GM18502 (cell line): ENCODE measurements around the gene GDNF.
"Not testable (repeated sequence)": the region's sequence is repeated elsewhere in the genome, so short reads cannot be mapped to it uniquely, and the experiment has no call there.

Experiments
- ATAC-seq: cut with Tn5 transposase; IDR thresholded peaks from one replicate; pipeline ENCODE4 v1.9.1; 2021; ENCODE audit warnings: mild to moderate bottlenecking; ENCODE audit not compliant: unreplicated experiment, poor library complexity

The GDNF gene, protein sequence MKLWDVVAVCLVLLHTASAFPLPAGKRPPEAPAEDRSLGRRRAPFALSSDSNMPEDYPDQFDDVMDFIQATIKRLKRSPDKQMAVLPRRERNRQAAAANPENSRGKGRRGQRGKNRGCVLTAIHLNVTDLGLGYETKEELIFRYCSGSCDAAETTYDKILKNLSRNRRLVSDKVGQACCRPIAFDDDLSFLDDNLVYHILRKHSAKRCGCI

DNA sequence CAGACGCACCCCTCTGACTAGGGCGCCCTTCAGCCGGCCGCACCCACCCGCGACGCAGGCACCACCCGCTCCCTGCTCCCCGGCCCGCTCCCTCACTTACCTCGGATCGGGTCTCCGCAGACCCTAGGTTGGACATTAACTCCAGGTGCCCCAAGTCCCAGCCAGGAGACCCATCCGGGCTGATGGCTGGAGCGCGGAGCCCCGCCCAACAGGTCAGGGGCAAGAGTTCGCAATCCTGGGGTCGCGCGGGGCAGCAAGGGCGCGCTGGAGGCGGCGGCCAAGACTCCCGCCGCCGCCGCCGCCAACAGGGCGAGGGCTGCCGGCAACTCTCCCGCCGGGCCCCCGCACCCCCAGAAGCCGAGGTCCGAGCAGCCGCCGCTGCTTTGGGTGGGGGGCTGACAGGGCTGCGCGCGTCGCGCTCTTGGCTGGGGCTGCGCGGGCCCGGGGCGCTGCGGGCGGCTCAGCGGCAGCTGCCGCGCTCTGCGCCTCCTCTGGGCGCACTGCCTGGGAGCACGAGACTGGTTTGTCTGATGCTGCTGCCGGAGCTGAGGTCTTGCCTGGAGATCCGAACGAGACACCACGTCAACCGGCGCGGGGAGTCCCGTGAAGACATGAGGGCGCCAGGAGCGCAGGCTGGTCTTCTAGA is at the start of gene GDNF:
Gene GDNF (minus strand): TSS at position 635 of the 646 bp plus-strand sequence. CDS start 5,245 bp downstream, outside the sequence.
- ATAC-seq: no peak

DNA sequence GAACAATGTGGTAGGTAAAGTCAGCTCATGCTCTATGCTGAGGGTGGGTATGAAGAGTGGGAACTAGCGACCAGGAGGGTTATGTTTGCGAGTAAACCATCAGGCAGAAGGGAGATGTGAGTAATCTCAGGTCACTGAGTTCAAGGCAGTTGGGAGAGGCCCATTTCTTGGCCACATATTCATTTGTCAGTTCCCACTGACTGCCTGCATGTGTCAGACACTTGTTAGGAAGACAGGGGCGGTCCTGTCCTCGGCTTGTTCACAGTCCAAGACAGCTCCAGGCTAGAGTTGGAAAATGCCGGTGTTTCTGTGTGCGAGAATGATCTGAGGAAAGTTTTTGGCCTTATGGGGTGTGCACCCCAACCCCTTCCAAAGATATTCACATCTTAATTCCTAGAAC is 48.6 kb upstream of the GDNF start:
- ATAC-seq: no peak

DNA sequence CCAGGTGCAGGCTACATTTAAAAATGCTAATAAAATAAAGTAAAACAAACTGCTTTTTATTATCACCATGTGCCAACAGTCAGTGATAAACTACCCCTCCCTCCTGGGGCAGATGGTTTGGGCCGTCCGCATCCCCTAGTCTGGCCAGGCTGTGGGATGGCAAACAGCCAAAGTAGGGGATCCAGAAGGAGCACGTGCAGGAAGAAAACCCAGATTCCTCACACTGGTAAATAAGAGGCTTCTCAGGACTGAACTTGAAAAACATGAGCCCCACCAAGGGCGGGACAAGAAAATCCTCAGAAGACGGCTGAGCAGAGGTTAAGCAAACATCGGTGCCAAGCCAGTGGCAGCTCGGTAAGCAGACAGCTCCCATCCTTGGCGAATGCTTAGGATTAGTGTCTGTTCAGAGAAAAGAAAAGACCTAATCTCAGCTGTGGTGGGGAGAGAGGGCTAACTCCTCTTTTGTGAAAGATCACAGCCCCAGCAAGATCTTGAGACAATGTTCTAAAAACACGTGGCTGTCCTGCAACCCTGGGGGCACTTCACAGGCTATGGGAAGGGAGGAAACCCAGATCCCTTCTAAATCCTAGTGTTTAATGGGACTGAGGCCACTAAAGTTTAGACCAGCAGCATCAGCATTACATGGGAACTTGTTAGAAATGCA is 46.5 kb upstream of the GDNF start:
- ATAC-seq: no peak

DNA sequence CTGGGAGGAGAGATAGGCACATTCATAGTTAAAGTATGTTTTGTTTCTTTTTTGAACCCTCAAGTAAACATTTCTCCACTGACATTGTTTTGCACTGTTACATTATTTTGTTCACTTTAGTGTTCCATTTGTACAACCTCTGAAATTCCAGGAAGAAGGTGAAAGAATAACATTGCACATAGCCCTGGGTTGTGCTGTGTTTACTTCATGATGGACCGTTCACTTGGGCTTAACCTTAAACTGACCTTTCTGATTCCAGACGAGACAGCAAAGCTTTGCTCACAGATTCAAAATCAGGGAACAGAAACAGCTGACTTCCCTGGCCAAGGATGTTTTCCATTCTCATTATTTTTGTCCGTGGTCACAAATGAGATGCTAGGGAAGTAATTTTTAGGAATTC is 42.8 kb upstream of the GDNF start:
- no peak for ATAC-seq

DNA sequence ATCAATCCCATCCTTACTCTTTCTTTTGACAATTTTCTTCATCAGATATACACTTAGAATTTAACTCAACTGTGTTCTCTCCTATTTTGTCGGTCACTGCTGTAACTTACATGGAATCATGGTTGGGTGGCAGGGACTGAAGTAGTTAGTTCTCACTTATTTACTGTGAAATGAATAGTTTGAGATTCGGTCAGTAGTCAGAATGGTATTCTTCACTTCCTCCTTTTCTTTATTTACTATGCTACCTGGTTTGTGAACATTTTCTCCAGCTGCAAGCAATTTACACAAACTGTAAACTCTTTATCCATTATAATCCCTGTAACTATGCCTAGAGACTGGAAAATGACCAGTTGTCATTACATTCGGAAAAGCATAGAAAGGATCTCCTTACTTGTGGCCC is 41.5 kb upstream of the GDNF start:
- ATAC-seq: peak; percentile 96

DNA sequence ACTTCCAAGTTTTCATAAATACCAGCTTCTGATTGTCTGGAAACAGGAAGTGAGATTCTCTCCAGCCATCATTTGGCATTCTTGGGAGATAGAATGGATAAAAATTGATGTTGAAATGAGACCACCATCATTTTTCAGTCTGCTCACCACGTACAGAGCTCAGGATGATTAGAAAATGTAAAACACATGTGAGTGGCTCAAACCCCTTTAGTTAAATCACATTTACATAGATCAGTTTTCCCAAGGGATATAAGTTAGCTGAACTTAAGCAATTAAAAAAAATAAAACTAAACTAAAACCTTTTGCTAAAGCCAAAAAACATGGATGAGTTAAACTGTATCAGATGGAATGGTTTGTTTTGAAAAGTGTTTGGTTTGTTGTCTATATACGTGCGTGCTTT is 37.1 kb upstream of the GDNF start:
- ATAC-seq: no peak

DNA sequence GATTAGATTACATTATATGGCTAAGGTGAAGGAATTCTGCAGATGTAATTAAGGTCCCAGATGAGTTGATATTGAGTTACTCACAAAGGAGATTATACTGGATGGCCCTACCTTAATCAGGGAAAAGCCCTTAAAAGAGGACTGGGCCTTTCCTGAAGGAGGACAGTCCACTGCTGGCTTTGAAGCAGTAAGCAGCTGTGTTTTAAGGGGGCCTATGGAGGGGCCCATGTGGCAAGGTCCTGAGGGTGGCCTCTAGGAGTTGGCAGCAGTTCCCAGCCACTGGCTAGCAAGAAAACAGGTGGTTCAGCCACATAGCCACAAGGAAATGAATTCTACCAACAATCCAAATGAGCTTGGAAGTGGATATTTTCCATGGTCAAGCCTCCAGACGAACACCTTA is 36.4 kb upstream of the GDNF start:
- ATAC-seq: no peak

DNA sequence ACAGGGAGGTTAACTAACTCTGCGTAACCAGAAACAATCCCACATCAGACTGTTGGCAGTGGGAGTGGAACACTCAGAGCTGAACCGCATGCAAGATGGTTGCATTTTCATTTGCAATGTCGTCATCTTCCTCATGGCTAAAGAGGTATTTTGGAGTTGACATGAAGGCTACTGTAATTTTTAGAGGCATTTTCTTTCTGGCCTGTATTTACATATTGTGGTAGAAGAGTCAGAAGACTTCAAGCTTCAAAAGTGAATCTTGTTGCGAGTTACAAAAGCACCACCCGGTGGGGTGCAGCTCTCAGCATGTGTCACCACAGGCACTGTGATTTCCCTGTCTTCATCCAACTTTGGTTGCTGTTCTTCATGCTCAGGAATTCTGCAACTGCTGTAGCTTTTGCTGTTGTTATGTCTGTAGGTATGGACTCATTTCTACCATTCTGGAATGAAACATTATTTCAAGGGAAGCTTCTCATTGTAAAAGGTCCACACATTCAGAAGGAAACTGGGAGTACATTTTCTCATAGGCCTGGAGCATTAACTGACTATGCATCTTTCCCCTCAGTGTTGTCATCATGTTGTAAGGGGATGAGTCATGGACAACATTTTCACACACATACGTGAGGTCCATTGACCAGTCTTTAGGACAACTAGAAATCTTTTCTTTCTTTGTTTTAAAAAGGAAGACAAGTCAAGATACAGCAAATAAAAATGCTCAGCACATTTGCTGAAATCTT is 35.4 kb upstream of the GDNF start:
- peak; percentile 54 for ATAC-seq

DNA sequence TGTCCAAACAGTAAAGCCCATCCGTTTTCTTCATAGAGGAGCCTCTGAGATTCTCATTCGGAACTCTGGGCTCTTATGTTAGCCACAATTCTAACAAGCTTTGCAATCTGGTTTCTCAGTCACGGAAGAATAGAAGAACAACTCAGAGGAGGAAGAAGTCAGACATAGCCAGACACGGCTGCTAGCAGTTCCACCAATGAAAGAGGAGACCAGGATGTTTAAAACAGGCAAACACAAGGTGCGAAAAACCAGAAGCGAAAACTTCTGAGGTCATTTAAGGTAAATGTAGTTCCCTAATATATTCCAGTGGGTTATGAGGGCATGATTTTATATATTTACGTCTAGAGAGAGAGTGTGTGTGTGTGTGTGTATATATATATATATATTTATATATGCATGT is 34.1 kb upstream of the GDNF start:
- ATAC-seq: no peak

DNA sequence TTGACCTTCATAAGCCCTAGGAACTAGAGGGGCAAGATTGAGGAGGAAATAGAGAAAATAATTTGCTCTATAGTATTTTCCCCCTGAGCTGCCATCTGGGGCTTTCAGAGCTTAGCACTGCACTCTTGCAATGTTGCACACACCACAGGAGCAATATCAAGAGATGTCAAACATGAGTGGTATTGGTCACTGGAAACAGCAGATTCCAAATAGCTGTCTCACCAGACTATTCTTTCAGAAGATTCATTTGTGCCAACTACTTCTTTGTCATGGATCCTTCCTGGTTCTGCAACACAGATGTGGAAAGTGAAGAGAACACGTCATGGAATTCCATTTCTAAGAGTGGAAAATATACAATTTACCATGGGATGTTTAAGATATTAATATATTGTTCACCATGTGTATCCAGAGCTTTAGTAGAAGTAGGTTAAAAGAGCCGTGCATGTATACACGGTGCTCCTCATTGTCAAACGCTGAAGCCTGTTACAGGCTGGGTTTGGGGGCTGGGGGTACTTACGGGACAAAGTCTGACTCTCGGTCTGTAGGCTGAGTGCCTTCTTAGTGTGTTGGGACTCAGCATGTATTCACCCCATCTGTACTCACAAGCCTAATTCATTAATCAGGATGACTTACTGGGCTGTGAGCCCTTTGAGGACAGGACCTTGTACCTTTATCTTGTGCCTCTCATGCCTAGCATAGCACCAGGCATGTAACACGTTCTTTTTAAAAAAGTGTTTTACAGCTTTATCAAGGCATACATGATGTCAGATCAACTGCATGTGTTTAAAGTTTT is 31.4 kb upstream of the GDNF start:
- ATAC-seq: no peak

DNA sequence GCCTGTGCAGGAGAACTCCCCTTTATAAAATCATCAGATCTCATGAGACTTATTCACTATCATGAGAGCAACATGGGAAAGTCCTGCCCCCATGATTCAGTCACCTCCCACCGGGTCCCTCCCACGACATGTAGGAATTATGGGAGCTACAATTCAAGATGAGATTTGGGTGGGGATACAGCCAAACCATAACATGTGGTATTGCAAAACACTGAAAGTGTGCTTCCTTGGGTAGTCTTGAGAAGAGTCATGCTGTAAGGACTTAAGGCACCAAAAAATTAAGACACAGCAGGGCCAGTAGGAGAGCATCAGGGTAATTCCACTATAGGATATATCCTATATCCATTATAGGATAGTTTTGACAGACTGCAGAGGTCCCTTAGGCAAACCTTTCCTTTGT is 29.4 kb upstream of the GDNF start:
- no peak for ATAC-seq

DNA sequence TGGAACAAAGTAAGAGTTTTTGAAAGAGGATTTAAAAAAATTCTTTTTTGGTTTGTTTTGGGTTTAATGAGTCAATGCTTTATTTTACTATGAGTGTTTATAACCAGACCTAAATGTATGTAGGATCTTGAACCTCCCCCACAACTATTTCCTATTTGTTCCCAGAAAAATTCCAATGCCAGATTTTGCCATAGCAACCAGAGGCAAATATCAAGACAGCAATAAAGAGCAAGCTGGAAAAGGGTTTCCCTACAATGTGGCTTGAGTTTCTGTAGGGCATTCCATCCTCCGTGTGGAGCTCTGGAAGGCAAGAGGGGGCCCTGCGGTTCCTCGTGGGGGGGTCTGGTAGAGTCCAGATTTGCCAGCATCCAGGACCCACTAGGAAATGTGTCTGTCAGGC is 27.8 kb upstream of the GDNF start:
- no peak for ATAC-seq

DNA sequence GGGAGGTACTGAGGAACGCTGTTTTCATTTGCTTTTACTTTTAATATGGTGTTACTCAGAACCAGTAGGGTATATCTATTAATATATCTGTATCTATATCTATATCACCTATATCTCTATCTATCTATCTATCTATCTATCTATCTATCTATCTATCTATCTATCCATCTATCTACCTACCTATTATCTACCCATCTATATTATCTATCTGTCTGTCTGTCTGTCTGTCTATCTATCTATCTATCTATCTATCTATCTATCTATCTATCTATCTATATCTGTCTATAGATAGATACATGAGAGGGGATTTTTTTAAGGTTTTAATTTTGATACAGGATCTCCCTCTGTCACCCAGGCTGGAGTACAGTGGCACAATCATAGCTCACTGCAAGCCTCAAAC is 23.1 kb upstream of the GDNF start:
- not testable (repeated sequence) for ATAC-seq

DNA sequence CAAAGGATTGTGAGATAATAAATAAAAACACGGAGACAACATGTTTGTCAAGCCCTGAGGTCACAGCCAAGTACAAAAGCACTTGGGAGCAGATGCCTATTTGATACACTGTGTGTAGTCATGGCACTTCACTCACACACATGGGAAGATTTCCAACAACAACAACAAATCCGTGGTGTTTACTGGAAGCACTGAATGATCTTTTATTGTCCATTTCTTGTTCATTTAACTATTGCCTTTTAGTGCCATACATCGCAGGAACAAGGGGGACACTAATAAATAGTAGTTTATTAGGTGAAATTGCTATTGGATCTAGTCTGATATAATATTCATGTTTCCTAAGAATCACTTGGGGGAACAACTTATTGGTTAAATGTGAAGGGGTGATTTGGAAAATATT is 20.4 kb upstream of the GDNF start:
- no peak for ATAC-seq

DNA sequence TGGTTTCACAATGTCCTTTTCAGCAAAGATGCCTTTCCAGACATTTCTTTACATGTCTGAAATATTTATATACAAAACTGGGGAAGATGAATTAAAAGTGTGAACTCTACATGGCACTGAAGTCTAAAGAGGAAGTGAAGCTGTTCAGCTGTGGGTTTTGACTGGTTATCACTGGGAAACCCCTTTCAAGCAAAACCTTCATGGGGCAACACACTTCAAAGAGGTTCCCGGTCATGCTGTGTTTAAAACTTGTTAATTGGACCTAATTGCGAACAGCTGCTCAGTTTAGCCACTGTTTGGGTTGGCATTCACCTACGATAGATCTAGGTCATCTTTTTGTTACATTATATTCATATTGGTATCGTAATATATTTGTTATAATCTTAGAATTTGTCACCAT is 20.0 kb upstream of the GDNF start:
- ATAC-seq: peak; percentile 98

DNA sequence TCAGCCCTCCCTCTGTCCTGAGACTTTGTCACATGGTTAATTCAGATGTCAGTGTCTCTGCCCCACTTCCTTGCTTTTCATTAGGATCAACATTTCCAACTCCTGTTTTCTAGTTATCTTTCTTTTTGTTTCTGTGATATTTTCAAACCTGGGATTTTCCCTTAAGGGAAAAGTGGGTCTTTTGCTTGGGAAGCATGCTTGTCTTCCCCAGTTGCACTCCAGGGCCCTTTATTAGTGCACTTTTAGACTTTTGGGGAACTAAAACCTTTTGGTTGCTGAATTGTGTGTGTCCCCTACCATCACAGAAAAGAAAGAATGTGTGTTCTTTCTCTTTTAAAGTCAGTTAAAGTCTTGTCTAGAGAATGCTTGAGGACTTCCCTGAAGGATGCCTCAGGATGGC is 18.4 kb upstream of the GDNF start:
- ATAC-seq: no peak

DNA sequence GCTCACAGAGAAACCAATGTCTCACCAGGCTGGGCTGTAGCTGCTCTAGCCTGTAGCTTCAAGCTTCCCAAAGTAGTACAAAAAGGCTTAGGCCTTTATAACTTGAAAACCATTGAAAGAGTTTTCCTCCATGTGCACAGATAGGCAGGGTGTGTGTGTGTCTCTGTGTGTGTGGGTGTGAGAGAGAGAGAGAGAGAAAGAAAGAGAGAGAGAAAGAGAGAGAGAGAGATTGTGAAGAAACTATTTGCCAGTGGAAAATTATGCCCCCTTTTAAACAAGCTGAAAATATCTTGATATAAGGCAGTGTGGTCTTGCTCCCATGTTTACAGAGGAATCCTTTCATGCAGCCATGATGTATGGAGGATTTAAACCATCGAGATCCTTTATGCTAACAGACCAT is 17.9 kb upstream of the GDNF start:
- ATAC-seq: no peak

DNA sequence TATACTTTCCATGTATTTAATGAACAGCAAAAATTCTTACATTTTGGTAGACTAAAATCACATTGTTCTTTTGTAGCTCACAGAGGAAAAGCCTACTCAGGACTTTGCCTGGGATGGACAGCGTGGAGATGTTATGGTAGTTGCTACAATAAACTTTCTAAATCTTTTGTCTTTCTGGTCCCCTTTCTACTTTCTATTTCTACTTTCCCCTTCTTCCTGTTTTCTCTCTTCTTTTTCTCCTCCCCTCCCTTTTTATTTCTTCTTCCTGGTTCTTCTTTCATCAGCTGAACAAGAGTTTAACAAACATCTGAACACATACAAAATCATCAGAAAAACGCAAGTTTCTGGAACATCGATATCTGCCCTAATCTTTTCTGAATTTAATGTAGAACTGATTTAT is 15.6 kb upstream of the GDNF start:
- no peak for ATAC-seq

DNA sequence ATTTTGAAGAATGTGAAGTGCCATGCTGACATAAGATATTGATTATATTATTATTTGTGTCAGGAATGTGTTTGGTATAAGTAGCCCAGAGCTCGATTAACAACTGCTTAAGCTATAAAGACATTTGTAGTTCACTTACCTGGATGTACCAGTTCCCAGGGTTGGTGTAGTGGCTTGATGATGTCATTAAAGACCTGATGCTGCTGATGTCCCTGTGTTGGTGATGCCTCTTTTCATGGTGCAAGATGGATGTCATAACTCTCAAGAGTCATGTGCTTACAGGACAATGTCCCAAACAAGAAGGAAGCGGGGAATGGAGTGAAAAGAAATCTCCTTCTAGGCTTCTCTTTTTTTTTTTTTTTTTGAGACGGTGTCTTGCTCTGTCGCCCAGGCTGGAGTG is 11.5 kb upstream of the GDNF start:
- no peak for ATAC-seq

DNA sequence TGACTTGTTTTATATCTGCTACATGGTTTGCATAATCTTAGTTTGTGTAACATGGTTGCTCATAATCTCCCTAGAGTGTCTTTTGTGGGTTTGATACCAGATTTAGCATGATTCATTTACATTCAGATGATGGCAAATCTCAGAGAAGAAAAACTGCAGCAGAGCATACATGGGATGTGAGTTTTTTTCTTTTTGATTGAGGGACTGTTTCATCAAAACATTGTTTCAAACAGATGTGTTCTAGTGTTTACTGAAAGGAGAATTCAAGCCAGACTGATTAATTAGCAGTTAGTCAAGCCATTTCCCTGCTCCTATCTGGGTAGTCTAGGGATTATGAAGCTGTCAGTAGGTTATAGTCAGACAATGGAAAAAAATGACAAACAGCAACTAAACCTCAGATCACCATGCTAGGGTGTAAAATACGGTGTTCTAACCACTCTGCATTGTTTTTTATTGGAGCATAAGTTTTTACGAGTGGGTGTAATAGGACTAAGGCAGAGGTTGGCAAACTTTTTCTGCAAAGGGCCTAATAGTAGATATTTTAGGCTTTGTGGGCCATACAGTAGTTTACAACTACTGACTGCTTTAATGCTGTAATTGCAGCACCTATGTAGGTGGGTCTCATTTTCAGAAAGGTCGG is 10.5 kb upstream of the GDNF start:
- ATAC-seq: no peak
